ENCODE data around the gene LY6G6C.

DNA sequence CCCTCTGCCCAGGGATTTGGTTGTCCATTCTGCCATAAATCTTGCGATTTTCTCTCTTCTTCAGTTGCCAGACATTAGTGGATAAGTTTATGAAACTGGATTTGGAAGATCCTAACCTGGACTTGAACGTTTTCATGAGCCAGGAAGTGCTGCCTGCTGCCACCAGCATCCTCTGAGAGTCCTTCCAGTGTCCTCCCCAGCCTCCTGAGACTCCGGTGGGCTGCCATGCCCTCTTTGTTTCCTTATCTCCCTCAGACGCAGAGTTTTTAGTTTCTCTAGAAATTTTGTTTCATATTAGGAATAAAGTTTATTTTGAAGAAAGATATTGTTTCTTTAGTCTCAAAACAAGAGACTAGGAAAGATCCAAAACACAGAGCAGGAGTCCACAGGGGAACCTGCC lies 40.8 kb upstream of the LY6G6C start, which contains the start of gene SAPCD1:
- TF ChIP-seq, protein P1, sequence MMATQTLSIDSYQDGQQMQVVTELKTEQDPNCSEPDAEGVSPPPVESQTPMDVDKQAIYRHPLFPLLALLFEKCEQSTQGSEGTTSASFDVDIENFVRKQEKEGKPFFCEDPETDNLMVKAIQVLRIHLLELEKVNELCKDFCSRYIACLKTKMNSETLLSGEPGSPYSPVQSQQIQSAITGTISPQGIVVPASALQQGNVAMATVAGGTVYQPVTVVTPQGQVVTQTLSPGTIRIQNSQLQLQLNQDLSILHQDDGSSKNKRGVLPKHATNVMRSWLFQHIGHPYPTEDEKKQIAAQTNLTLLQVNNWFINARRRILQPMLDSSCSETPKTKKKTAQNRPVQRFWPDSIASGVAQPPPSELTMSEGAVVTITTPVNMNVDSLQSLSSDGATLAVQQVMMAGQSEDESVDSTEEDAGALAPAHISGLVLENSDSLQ (IDR thresholded peaks at IDR 0.05) = no peak
- TF ChIP-seq ELF4 (IDR thresholded peaks at IDR 0.05) (no peak), SUZ12 (IDR thresholded peaks at IDR 0.05) (no peak), CTBP1 (IDR thresholded peaks at IDR 0.05; ENCODE audit: borderline replicate concordance) (no peak), SP1 (IDR thresholded peaks at IDR 0.05) (no peak), ZNF384 (IDR thresholded peaks at IDR 0.05) (no peak)

Measured in HEK293T (cell line).